ENCODE measurements around the gene EFCAB7. TPM values are rescaled to one million over a fixed set of nuclear protein-coding genes. Genes with fewer than 3 reads are reported as not detected.

EFCAB7 gene
- total RNA-seq, 5 donors from 2014 or later (not counting 1 experiment from before 2014, with no cell fraction given): 6.5 to 8.1 (median 7.4) TPM

DNA sequence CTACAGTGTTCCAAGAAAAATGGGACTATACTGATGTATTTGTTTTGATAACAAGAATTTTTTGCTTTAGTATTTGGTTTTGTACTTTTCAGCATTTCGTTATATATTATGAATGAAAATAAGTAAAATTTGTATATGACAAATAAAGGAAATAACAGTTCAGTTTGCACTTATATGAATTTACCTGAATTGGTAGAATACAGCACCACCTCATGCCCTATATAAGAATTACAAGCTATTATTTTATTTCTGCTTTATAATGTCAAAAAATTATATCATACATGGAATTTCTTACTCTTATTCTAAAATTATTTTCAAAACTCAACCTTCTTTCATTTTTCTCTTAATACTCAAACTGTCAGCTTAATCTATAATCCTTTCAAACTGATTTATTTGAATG lies 14.6 kb downstream of the EFCAB7 start:
- Mint-ChIP-seq H3K27me3 (no peaks in the 10 kb centered on the region), H3K4me1 (no peaks in the 10 kb centered on the region), H3K27ac (no peak overlapping the region), H3K36me3 (peaks cover 10% of the 10 kb centered on the region), H3K9me3 (no peaks in the 10 kb centered on the region), H3K4me3 (no peak overlapping the region)
- no peaks in the 10 kb centered on the region for H3K4me1 ChIP-seq (ENCODE audit: control insufficient read depth in 1 of 2, extremely low read depth in 1 of 2, insufficient read depth in 2 of 2, low read length in 2 of 2)
- H3K27ac ChIP-seq (ENCODE audit: low read length): no peak overlapping the region
- no peaks in the 10 kb centered on the region for H3K9me3 ChIP-seq
- peak in 1 of 35 experiments; percentile 26 for DNase-seq
- no peak overlapping the region for H3K4me3 ChIP-seq (ENCODE audit: control insufficient read depth in 1 of 2, extremely low read depth in 1 of 2, low read length in 1 of 2)
- ChIA-PET CTCF (interaction anchor here (0.5 to 3.8 kb wide), 10 partner anchors 10 to 699 kb away, joined by 3 to 37 read pairs (median 6); partner anchors contain the start of genes EFCAB7 (in 1 of the 2) and ITGB3BP (in 1 of the 2)), POLR2A (no interaction called here)
- ATAC-seq (replicated peaks in 1 of 4): no peak
- peaks cover 2 to 3% of the 10 kb centered on the region in 2 donors for H3K36me3 ChIP-seq (ENCODE audit: control insufficient read depth in 2 of 2, extremely low read depth in 1 of 2, insufficient read depth in 1 of 2, low read length in 1 of 2)
- WGBS (ENCODE audit: insufficient coverage): no CpG with 5 or more reads among the region's 1 CpG
- no peaks in the 10 kb centered on the region for H3K27me3 ChIP-seq (replicated peaks in 1 of 2; ENCODE audit: control insufficient read depth in 2 of 2, extremely low read depth in 1 of 2, insufficient read depth in 2 of 2, low read length in 1 of 2)

DNA sequence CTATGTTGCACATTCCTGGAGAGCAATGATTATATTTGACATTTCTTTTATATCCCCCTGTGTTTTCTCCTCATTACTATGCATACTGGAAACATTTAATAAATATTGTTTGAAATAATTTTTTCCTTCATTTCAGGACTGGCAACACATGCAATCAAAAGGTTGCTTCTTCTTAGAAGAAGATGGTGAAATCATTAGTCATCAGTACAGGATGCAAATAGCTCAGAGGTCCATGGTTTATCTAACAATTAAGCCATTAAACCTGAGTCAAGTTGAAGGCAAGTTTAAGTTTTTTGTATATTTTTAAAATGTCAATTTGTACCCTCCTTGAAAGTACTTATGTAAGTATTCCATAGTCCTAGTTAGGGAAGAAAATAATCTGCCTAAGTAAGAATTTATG lies 22.5 kb downstream of the EFCAB7 start:
- H3K36me3 ChIP-seq (ENCODE audit: control insufficient read depth in 2 of 2, extremely low read depth in 1 of 2, insufficient read depth in 1 of 2, low read length in 1 of 2): peaks cover 0 to 5% of the 10 kb centered on the region in 2 donors
- Mint-ChIP-seq H3K4me1 (no peaks in the 10 kb centered on the region), H3K9me3 (no peaks in the 10 kb centered on the region), H3K4me3 (no peak overlapping the region), H3K36me3 (peaks cover 33% of the 10 kb centered on the region), H3K27ac (no peak overlapping the region), H3K27me3 (no peaks in the 10 kb centered on the region)
- ATAC-seq (replicated peaks in 1 of 4) (no peak), DNase-seq (no peak)
- H3K4me3 ChIP-seq (ENCODE audit: control insufficient read depth in 1 of 2, extremely low read depth in 1 of 2, low read length in 1 of 2): no peak overlapping the region
- no peaks in the 10 kb centered on the region for H3K4me1 ChIP-seq (ENCODE audit: control insufficient read depth in 1 of 2, extremely low read depth in 1 of 2, insufficient read depth in 2 of 2, low read length in 2 of 2)
- CTCF ChIA-PET: interaction anchor here in 1 of 2 donors (0.6 kb wide), 1 partner anchor 1023 kb away, joined by 4 read pairs; no protein-coding TSS in a partner anchor
- no peak overlapping the region for H3K27ac ChIP-seq (ENCODE audit: low read length)
- no peaks in the 10 kb centered on the region for H3K9me3 ChIP-seq
- POLR2A ChIA-PET: no interaction called here
- no peaks in the 10 kb centered on the region for H3K27me3 ChIP-seq (replicated peaks in 1 of 2; ENCODE audit: control insufficient read depth in 2 of 2, extremely low read depth in 1 of 2, insufficient read depth in 2 of 2, low read length in 1 of 2)

DNA sequence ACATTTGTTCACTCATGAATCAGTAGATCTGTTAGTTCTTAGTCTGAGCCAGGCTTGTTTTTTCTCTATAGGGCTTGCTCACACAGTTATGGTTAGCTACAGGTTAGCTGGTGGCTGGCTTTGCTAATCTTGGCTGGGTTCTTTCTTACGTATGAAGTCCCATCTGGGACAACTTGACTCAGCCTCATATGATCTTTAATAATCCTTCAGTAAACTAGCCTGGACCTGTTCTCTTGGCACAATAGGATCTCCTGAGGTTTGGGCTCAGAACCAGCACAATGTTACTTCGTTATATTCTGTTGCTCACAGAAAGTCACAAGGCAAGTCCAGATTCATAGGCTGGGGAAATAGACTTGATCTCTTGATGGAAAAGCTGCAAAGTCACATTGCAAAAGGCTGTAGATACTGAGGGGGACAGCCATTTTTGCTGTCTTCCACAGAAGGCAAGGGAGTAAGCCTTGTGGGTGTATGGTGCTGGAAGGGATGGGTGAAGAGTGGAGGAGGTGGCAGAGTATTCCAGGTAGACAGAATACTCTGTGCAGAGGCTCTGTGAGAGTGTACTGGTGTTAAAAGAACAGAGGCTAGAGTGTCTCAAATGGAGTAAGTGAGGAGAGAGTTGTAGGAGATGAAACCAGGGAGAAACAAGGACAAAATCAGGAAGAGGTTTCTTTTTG lies 24.4 kb downstream of the EFCAB7 start:
- 100% methylated on average over 1 of the region's 2 CpGs for WGBS (ENCODE audit: insufficient coverage)
- Histone ChIP-seq H3K4me3 (ENCODE audit: control insufficient read depth in 1 of 2, extremely low read depth in 1 of 2, low read length in 1 of 2) (no peak overlapping the region), H3K36me3 (ENCODE audit: control insufficient read depth in 2 of 2, extremely low read depth in 1 of 2, insufficient read depth in 1 of 2, low read length in 1 of 2) (peaks cover 0 to 5% of the 10 kb centered on the region in 2 donors), H3K9me3 (no peaks in the 10 kb centered on the region), H3K27ac (ENCODE audit: low read length) (no peak overlapping the region), H3K4me1 (ENCODE audit: control insufficient read depth in 1 of 2, extremely low read depth in 1 of 2, insufficient read depth in 2 of 2, low read length in 2 of 2) (no peaks in the 10 kb centered on the region), H3K27me3 (replicated peaks in 1 of 2; ENCODE audit: control insufficient read depth in 2 of 2, extremely low read depth in 1 of 2, insufficient read depth in 2 of 2, low read length in 1 of 2) (no peaks in the 10 kb centered on the region)
- Mint-ChIP-seq H3K9me3 (no peaks in the 10 kb centered on the region), H3K4me1 (no peaks in the 10 kb centered on the region), H3K36me3 (peaks cover 32% of the 10 kb centered on the region), H3K4me3 (no peak overlapping the region), H3K27me3 (no peaks in the 10 kb centered on the region), H3K27ac (no peak overlapping the region)
- DNase-seq (no peak), ATAC-seq (replicated peaks in 1 of 4) (no peak)
- CTCF ChIA-PET: no interaction called here
- POLR2A ChIA-PET: no interaction called here

DNA sequence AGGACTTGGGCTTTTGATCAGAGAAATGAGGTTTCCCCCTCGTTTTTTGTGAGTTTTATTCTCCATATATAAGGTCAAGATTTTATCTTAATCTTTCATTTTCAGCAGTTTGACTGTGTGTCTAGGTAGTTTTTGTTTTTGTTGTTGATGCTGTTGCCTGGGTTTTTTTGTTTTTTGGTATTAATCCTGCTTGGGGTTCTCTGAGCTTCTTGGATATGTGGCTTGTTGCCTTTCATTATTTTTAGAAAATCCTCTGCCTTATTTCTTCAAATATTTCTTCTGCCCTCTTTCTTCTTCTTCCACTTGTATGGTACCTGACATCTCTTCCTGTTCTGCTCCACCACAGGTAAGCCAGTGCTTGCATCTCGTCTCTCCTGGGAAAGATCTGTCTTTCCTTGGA lies 25.0 kb downstream of the EFCAB7 start:
- ATAC-seq (replicated peaks in 1 of 4): no peak
- no peak overlapping the region for H3K4me3 Mint-ChIP-seq
- CTCF ChIA-PET: no interaction called here
- Histone ChIP-seq H3K27ac (ENCODE audit: low read length) (no peak overlapping the region), H3K4me3 (ENCODE audit: control insufficient read depth in 1 of 2, extremely low read depth in 1 of 2, low read length in 1 of 2) (no peak overlapping the region), H3K36me3 (ENCODE audit: control insufficient read depth in 2 of 2, extremely low read depth in 1 of 2, insufficient read depth in 1 of 2, low read length in 1 of 2) (peaks cover 0 to 5% of the 10 kb centered on the region in 2 donors), H3K9me3 (no peaks in the 10 kb centered on the region), H3K27me3 (replicated peaks in 1 of 2; ENCODE audit: control insufficient read depth in 2 of 2, extremely low read depth in 1 of 2, insufficient read depth in 2 of 2, low read length in 1 of 2) (no peaks in the 10 kb centered on the region), H3K4me1 (ENCODE audit: control insufficient read depth in 1 of 2, extremely low read depth in 1 of 2, insufficient read depth in 2 of 2, low read length in 2 of 2) (no peaks in the 10 kb centered on the region)
- no CpG with 5 or more reads among the region's 2 CpGs for WGBS (ENCODE audit: insufficient coverage)
- H3K9me3 Mint-ChIP-seq: no peaks in the 10 kb centered on the region
- H3K27me3 Mint-ChIP-seq: no peaks in the 10 kb centered on the region
- H3K36me3 Mint-ChIP-seq: peaks cover 30% of the 10 kb centered on the region
- POLR2A ChIA-PET: no interaction called here
- no peak for DNase-seq
- no peaks in the 10 kb centered on the region for H3K4me1 Mint-ChIP-seq
- H3K27ac Mint-ChIP-seq: no peak overlapping the region

DNA sequence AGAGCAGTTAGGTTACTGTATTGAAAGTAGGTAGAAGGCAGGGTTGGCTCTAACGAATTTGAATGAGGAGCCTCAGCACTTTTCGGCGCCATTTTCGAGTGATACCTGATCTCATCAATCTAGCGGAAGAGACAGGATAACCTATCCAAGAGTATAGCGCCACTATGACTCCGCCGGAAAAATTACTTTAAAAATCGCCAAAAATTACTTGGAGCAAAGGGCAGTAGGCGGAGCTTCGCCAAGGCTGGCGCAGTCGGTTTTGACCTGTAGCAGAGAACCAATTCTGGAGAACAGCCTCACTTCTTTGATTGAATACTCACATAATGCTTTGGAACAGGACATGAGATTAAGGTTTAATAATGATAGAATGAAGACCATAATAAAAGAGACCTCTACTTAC lies 25.6 kb downstream of the EFCAB7 start:
- ATAC-seq (replicated peaks in 1 of 4) (no peak), DNase-seq (no peak)
- H3K27ac ChIP-seq (ENCODE audit: low read length): no peak overlapping the region
- no peak overlapping the region for H3K4me3 ChIP-seq (ENCODE audit: control insufficient read depth in 1 of 2, extremely low read depth in 1 of 2, low read length in 1 of 2)
- Mint-ChIP-seq H3K27ac (no peak overlapping the region), H3K4me3 (no peak overlapping the region), H3K9me3 (no peaks in the 10 kb centered on the region), H3K36me3 (peaks cover 30% of the 10 kb centered on the region), H3K27me3 (no peaks in the 10 kb centered on the region), H3K4me1 (no peaks in the 10 kb centered on the region)
- ChIA-PET POLR2A (no interaction called here), CTCF (no interaction called here)
- H3K4me1 ChIP-seq (ENCODE audit: control insufficient read depth in 1 of 2, extremely low read depth in 1 of 2, insufficient read depth in 2 of 2, low read length in 2 of 2): no peaks in the 10 kb centered on the region
- H3K36me3 ChIP-seq (ENCODE audit: control insufficient read depth in 2 of 2, extremely low read depth in 1 of 2, insufficient read depth in 1 of 2, low read length in 1 of 2): peaks cover 0 to 5% of the 10 kb centered on the region in 2 donors
- H3K27me3 ChIP-seq (replicated peaks in 1 of 2; ENCODE audit: control insufficient read depth in 2 of 2, extremely low read depth in 1 of 2, insufficient read depth in 2 of 2, low read length in 1 of 2): no peaks in the 10 kb centered on the region
- no peaks in the 10 kb centered on the region for H3K9me3 ChIP-seq
- 95% methylated on average over 8 of the region's 13 CpGs for WGBS (ENCODE audit: insufficient coverage)

DNA sequence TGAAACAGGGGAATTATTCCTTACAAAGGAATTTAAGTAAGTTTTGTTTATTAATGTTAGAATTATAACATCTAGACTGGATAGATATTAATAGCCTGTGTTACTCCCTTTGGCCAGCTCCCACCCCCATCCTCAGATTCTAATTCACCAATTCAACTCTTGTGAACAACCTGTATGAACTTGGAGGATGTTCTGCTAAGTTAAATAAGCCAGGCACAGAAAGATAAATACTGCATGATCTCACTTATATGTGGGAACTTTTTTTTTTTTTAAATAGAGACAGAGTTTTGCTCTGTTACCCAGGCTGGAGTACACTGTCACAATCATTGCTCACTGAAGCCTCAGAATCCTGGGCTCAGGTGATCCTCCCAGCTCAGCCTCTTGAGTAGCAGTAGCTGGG lies 32.2 kb downstream of the EFCAB7 start:
- CTCF ChIA-PET: interaction anchor here in 1 of 2 donors (0.6 to 0.7 kb wide), 3 partner anchors 11 to 666 kb away, joined by 3 to 5 read pairs (median 4); no protein-coding TSS in a partner anchor
- no peaks in the 10 kb centered on the region for H3K9me3 ChIP-seq
- H3K27ac Mint-ChIP-seq: no peak overlapping the region

More for the DNA sequence above, 32.2 kb downstream of the EFCAB7 start:
- Mint-ChIP-seq H3K9me3 (no peaks in the 10 kb centered on the region), H3K4me3 (no peak overlapping the region), H3K36me3 (peaks cover 18% of the 10 kb centered on the region), H3K27me3 (no peaks in the 10 kb centered on the region), H3K4me1 (peaks cover 0 to 2% (median 1%) of the 10 kb centered on the region in 3 donors)
- Histone ChIP-seq H3K27me3 (replicated peaks in 1 of 2; ENCODE audit: control insufficient read depth in 2 of 2, extremely low read depth in 1 of 2, insufficient read depth in 2 of 2, low read length in 1 of 2) (no peaks in the 10 kb centered on the region), H3K4me3 (ENCODE audit: control insufficient read depth in 1 of 2, extremely low read depth in 1 of 2, low read length in 1 of 2) (no peak overlapping the region), H3K36me3 (ENCODE audit: control insufficient read depth in 2 of 2, extremely low read depth in 1 of 2, insufficient read depth in 1 of 2, low read length in 1 of 2) (peaks cover 0 to 5% of the 10 kb centered on the region in 2 donors), H3K27ac (ENCODE audit: low read length) (no peak overlapping the region), H3K4me1 (ENCODE audit: control insufficient read depth in 1 of 2, extremely low read depth in 1 of 2, insufficient read depth in 2 of 2, low read length in 2 of 2) (no peaks in the 10 kb centered on the region)
- DNase-seq: no peak
- POLR2A ChIA-PET: no interaction called here
- ATAC-seq (replicated peaks in 1 of 4): no peak

Data from T-cell (primary cell).